HCT116 (cell line): Measurements from ENCODE around the gene PEAK1. TPM values are rescaled to one million over a fixed set of nuclear protein-coding genes. Genes with fewer than 3 reads are reported as not detected.

ENCODE experiments used
- ATAC-seq: fragments of 200-7000 bp; cut with Tn5 transposase; 2 replicates; pipeline ENCODE4 v1.9.1; 2020; ENCODE audit warnings: mild to moderate bottlenecking, moderate library complexity
- BruUV-seq: library from RNA; stranded (reverse); fragments of 400-500 nt; replicated peaks from 2 replicates; lab custom pipeline; 2021; lab: Mats Ljungman, UMichigan
- CTCF ChIA-PET: fragments of 300-600 bp; sonication (Branson Sonifier 250); formaldehyde crosslinking; loops from one replicate; lab custom pipeline; 2021; ENCODE audit warnings: antibody characterized with exemption; lab: Charles Lee
- POLR2A ChIA-PET: fragments of 300-600, 350-600 bp; sonication (Branson Sonifier 250); formaldehyde crosslinking; loops from one replicate; lab custom pipeline; 2021; ENCODE audit warnings: antibody characterized with exemption; lab: Charles Lee
- RAD21 ChIA-PET, 2 experiments: fragments of 300-600 bp; sonication (Branson Sonifier 250); formaldehyde crosslinking; loops; one replicate each; lab custom pipeline; 2023; ENCODE audit warnings: low total read pairs in 2 of 2; ENCODE audit not compliant: uncharacterized antibody in 2 of 2, unreplicated experiment in 2 of 2, low non-redundant PET in 1 of 2; lab: Charles Lee
- DNase-seq: peaks from one replicate; pipeline ENCODE4 v3.0.0-alpha.2; 2010; ENCODE audit warnings: low read depth, low spot score
- H2AFZ ChIP-seq: fragments of 200-600 bp; shearing (Covaris generic), sonication (generic); 2 replicates; pipeline ENCODE4 v1.6.1; 2017; ENCODE audit warnings: low read depth, mixed run types, mixed read lengths, antibody characterized with exemption, low read length; ENCODE audit not compliant: poor library complexity, severe bottlenecking
- H3K27ac ChIP-seq: 2 replicates; pipeline ENCODE4 v1.5.1; 2012; ENCODE audit warnings: low read depth, low read length
- H3K27me3 ChIP-seq: fragments of 200-600 bp; sonication (generic); 2 replicates; pipeline ENCODE4 v1.6.1; 2016; ENCODE audit warnings: mixed run types, low read length, mixed read lengths; ENCODE audit not compliant: insufficient read depth
- H3K36me3 ChIP-seq, 2 experiments: fragments of 200-500 bp in 1 of 2; fragments of 200-600 bp in 1 of 2; sonication (Bioruptor generic) in 1 of 2; sonication (generic) in 1 of 2; 2 replicates each; pipeline versions ENCODE4 v1.5.1 to v1.6.1; 2014 to 2016; ENCODE audit warnings: low read length in 2 of 2, inconsistent platforms in 1 of 2, mixed read lengths in 1 of 2, mixed run types in 1 of 2; ENCODE audit not compliant: insufficient read depth in 2 of 2, control insufficient read depth in 1 of 2
- H3K4me1 ChIP-seq, 2 experiments: fragments of 200-600 bp in 1 of 2; sonication (generic) in 1 of 2; 2 replicates each; pipeline versions ENCODE4 v1.5.1 to v1.6.1; 2012 to 2017; ENCODE audit warnings: low read length in 2 of 2, inconsistent platforms in 1 of 2, mild to moderate bottlenecking in 1 of 2, mixed read lengths in 1 of 2, mixed run types in 1 of 2, moderate library complexity in 1 of 2; ENCODE audit not compliant: insufficient read depth in 2 of 2, control insufficient read depth in 1 of 2
- H3K4me2 ChIP-seq: fragments of 200-600 bp; sonication (generic); 2 replicates; pipeline ENCODE4 v1.6.1; 2017; ENCODE audit warnings: mixed run types, low read length, mixed read lengths
- H3K4me3 ChIP-seq, 2 experiments: fragments of 200-600 bp in 1 of 2; sonication (generic) in 1 of 2; replicated peaks in 1 of 2; 2 replicates each; pipeline ENCODE4 v1.5.1; 2011 to 2016; ENCODE audit warnings: low read length in 2 of 2, control low read depth in 1 of 2, low read depth in 1 of 2, mild to moderate bottlenecking in 1 of 2, mixed read lengths in 1 of 2, mixed run types in 1 of 2
- H3K79me2 ChIP-seq: fragments of 200-600 bp; sonication (generic); 2 replicates; pipeline ENCODE4 v1.6.1; 2017; ENCODE audit warnings: mild to moderate bottlenecking, mixed run types, low read length, moderate library complexity, mixed read lengths; ENCODE audit not compliant: insufficient read depth
- H3K9ac ChIP-seq: fragments of 200-600 bp; sonication (generic); 2 replicates; pipeline ENCODE4 v1.6.1; 2016; ENCODE audit warnings: low read length, mixed read lengths
- H3K9me2 ChIP-seq: fragments of 200-600 bp; sonication (generic), shearing (Covaris generic); 2 replicates; pipeline ENCODE4 v1.6.1; 2017; ENCODE audit warnings: mixed run types, mild to moderate bottlenecking, moderate library complexity; ENCODE audit not compliant: insufficient read depth
- H3K9me3 ChIP-seq, 2 experiments: fragments of 200-500 bp in 1 of 2; fragments of 200-600 bp in 1 of 2; sonication (Bioruptor generic) in 1 of 2; sonication (generic) in 1 of 2; 2 replicates each; pipeline ENCODE4 v1.6.1; 2014 to 2017; ENCODE audit warnings: low read length in 2 of 2, mixed read lengths in 2 of 2, inconsistent platforms in 1 of 2, low read depth in 1 of 2, mild to moderate bottlenecking in 1 of 2, mixed run types in 1 of 2, moderate library complexity in 1 of 2; ENCODE audit not compliant: control insufficient read depth in 1 of 2, insufficient read depth in 1 of 2
- H4K20me1 ChIP-seq: fragments of 200-600 bp; sonication (generic), shearing (Covaris generic); 2 replicates; pipeline ENCODE4 v1.6.1; 2017; ENCODE audit warnings: mixed run types, mild to moderate bottlenecking, moderate library complexity; ENCODE audit not compliant: insufficient read depth
- ATF3 ChIP-seq: IDR thresholded peaks from 2 replicates; pipeline ENCODE4 v1.6.1; 2012
- EGR1 ChIP-seq: IDR thresholded peaks from 2 replicates; pipeline ENCODE4 v1.6.1; 2012; ENCODE audit warnings: low read depth
- EZH2 ChIP-seq: fragments of 200-600 bp; sonication (generic); IDR thresholded peaks from 2 replicates; pipeline ENCODE4 v1.6.1; 2017; ENCODE audit warnings: antibody characterized with exemption, mixed run types
- FOSL1 ChIP-seq: IDR thresholded peaks from 2 replicates; pipeline ENCODE4 v1.6.1; 2012; ENCODE audit warnings: low read depth
- POLR2A ChIP-seq: IDR thresholded peaks from 2 replicates; pipeline ENCODE4 v1.7.0; 2011; ENCODE audit warnings: borderline replicate concordance; ENCODE audit not compliant: insufficient read depth, insufficient read length; ENCODE audit errors: extremely low read depth
- POLR2AphosphoS5 ChIP-seq: IDR thresholded peaks from 2 replicates; pipeline ENCODE4 v1.6.1; 2011; ENCODE audit warnings: mild to moderate bottlenecking, low read depth, low read length, moderate library complexity
- RAD21 ChIP-seq: IDR thresholded peaks from 2 replicates; pipeline ENCODE4 v1.6.1; 2012; ENCODE audit warnings: low read depth, mild to moderate bottlenecking
- SIN3A ChIP-seq: IDR thresholded peaks from 2 replicates; pipeline ENCODE4 v1.6.1; 2012; ENCODE audit warnings: low read depth
- SP1 ChIP-seq: IDR thresholded peaks from 2 replicates; pipeline ENCODE4 v1.6.1; 2012; ENCODE audit warnings: low read depth
- SRF ChIP-seq: IDR thresholded peaks from 2 replicates; pipeline ENCODE4 v1.6.1; 2012; ENCODE audit warnings: low read depth
- YY1 ChIP-seq: IDR thresholded peaks from 2 replicates; pipeline ENCODE4 v1.6.1; 2011; ENCODE audit warnings: low read length, low read depth, moderate library complexity, mild to moderate bottlenecking; ENCODE audit not compliant: insufficient replicate concordance; ENCODE audit errors: extremely low read depth
- intact Hi-C: fragments of 100-400 bp; cut with micrococcal nuclease; formaldehyde crosslinking; loops from 2 replicates; pipeline ENCODE4 v1.10.0; 2022
- total RNA-seq: library from RNA; stranded (reverse); gene quantifications from one replicate; pipeline ENCODE4 v1.2.1, GENCODE V29; 2021; ENCODE audit not compliant: unreplicated experiment
- TF ChIP-seq, protein P1 (sequence below): IDR thresholded peaks from 2 replicates; pipeline ENCODE4 v1.6.1; 2011; ENCODE audit warnings: mild to moderate bottlenecking, low read length, moderate library complexity; ENCODE audit not compliant: insufficient replicate concordance; ENCODE audit errors: extremely low read depth
- TF ChIP-seq, protein P2 (sequence below): IDR thresholded peaks from 2 replicates; pipeline ENCODE4 v1.6.1; 2012

The PEAK1 gene
- total RNA-seq, 1 experiment from 2014 or later = 23.4 TPM

DNA sequence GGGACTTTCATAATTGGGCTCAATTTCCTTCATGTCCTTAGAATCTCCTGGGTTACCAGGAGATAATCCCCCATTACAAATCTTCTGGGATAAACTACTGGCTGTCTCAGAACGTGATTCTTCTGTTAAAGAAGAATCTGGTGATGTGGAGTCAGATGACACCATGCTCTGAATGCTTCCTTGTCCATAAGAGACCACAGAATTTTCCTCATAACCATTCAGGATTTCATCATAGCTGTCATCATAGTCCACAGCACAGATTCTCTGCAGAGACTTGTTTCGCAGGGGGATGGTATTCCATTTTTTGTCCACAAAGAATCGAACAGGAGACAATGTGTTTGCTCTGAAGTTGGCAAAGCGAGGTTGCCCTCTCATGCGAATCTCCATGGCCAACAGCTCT lies 239.1 kb downstream of the PEAK1 start:
- no TSS peak for BruUV-seq

More for the DNA sequence above, 239.1 kb downstream of the PEAK1 start:
- Histone ChIP-seq H3K27me3 (no peaks in the 10 kb centered on the region), H3K79me2 (no peaks in the 10 kb centered on the region), H3K9me2 (no peaks in the 10 kb centered on the region), H4K20me1 (no peaks in the 10 kb centered on the region), H3K36me3 (no peaks in the 10 kb centered on the region)
- ATAC-seq (no peak), DNase-seq (no peak)
- ChIA-PET CTCF (no interaction called here), RAD21 (no interaction called here), POLR2A (no interaction called here)
- intact Hi-C loops = no loop called here
- TF ChIP-seq SP1 (no peak), SRF (no peak), SIN3A (no peak), EZH2 (no peak), YY1 (no peak), FOSL1 (no peak), POLR2AphosphoS5 (no peak), RAD21 (no peak), EGR1 (no peak), POLR2A (no peak), ATF3 (no peak)
- TF ChIP-seq, protein P1, sequence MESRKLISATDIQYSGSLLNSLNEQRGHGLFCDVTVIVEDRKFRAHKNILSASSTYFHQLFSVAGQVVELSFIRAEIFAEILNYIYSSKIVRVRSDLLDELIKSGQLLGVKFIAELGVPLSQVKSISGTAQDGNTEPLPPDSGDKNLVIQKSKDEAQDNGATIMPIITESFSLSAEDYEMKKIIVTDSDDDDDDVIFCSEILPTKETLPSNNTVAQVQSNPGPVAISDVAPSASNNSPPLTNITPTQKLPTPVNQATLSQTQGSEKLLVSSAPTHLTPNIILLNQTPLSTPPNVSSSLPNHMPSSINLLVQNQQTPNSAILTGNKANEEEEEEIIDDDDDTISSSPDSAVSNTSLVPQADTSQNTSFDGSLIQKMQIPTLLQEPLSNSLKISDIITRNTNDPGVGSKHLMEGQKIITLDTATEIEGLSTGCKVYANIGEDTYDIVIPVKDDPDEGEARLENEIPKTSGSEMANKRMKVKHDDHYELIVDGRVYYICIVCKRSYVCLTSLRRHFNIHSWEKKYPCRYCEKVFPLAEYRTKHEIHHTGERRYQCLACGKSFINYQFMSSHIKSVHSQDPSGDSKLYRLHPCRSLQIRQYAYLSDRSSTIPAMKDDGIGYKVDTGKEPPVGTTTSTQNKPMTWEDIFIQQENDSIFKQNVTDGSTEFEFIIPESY = no peak
- TF ChIP-seq, protein P2, sequence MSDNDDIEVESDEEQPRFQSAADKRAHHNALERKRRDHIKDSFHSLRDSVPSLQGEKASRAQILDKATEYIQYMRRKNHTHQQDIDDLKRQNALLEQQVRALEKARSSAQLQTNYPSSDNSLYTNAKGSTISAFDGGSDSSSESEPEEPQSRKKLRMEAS = no peak
- TF ChIP-seq, all 23 proteins: peak for 0
- H3K9me3 ChIP-seq = no peaks in the 10 kb centered on the region
- H2AFZ ChIP-seq = no peak overlapping the region
- H3K4me3 ChIP-seq = no peak overlapping the region
- H3K4me1 ChIP-seq = no peaks in the 10 kb centered on the region
- H3K9ac ChIP-seq = no peak overlapping the region
- no peak overlapping the region for H3K27ac ChIP-seq
- H3K4me2 ChIP-seq = no peak overlapping the region
